GM18868 (cell line): Measurements from ENCODE around the gene OR4C3.
"Not testable (repeated sequence)": the region's sequence is repeated elsewhere in the genome, so short reads cannot be mapped to it uniquely, and the experiment has no call there.

Source experiments
- ATAC-seq: cut with Tn5 transposase; IDR thresholded peaks from one replicate; pipeline ENCODE4 v1.9.1; 2021; ENCODE audit warnings: mild to moderate bottlenecking, moderate library complexity; ENCODE audit not compliant: unreplicated experiment

Gene OR4C3

GRCh38 chr11:48324620-48325019 is at the start of gene OR4C3:
TSS of gene OR4C3 (plus strand) at chr11:48324920. CDS start at chr11:48325022, 102 bp downstream.
- ATAC-seq, result not testable (repeated sequence)

- no peak for ATAC-seq
Measured at GRCh38 chr11:48305923-48306322, 18.8 kb upstream of the OR4C3 start, which contains the start of gene OR4S1. TSS of gene OR4S1 (plus strand) at chr11:48306223. CDS start at chr11:48306223, 0 bp downstream.

GRCh38 chr11:48307760-48308386 is 16.8 kb upstream of the OR4C3 start:
- ATAC-seq, result peak; percentile 96

GRCh38 chr11:48313590-48313989 is 11.1 kb upstream of the OR4C3 start:
- not testable (repeated sequence) for ATAC-seq

- not testable (repeated sequence) for ATAC-seq
Measured at GRCh38 chr11:48319813-48320212, 4.9 kb upstream of the OR4C3 start.

- no peak for ATAC-seq
Measured at GRCh38 chr11:48341466-48341865, 16.7 kb downstream of the OR4C3 start.

- not testable (repeated sequence) for ATAC-seq
Measured at GRCh38 chr11:48342505-48342904, 17.8 kb downstream of the OR4C3 start.

GRCh38 chr11:48346286-48346685 is 21.6 kb downstream of the OR4C3 start:
- not testable (repeated sequence) for ATAC-seq

GRCh38 chr11:48354013-48354412 is 29.3 kb downstream of the OR4C3 start:
- ATAC-seq, result no peak

GRCh38 chr11:48354677-48355076 is 30.0 kb downstream of the OR4C3 start:
- no peak for ATAC-seq

GRCh38 chr11:48361289-48361688 is 36.6 kb downstream of the OR4C3 start:
- not testable (repeated sequence) for ATAC-seq

GRCh38 chr11:48366365-48366764 is 41.6 kb downstream of the OR4C3 start, which contains the start of gene OR4C5:
TSS of gene OR4C5 (minus strand) at chr11:48366465. CDS start at chr11:48366465, 0 bp downstream.
- ATAC-seq, result no peak
